Colonic mucosa (tissue), 4 donors: ENCODE data around the gene HNRNPUL1. TPM values are rescaled to one million over a fixed set of nuclear protein-coding genes. Genes with fewer than 3 reads are reported as not detected.
A peak's percentile ranks its signal among the peaks of the same experiment; 100 is the strongest.

ENCODE experiments used
- DNase-seq: peaks from one replicate; pipeline ENCODE4 v3.0.0-alpha.2; 2020
- H3K27ac ChIP-seq: fragments of 200-600 bp; one replicate; pipeline ENCODE4 v1.8.0; 2021
- H3K27me3 ChIP-seq: fragments of 200-600 bp; one replicate; pipeline ENCODE4 v1.8.0; 2021
- H3K36me3 ChIP-seq: fragments of 200-600 bp; one replicate; pipeline ENCODE4 v1.8.0; 2021
- H3K4me1 ChIP-seq: fragments of 200-600 bp; one replicate; pipeline ENCODE4 v1.8.0; 2021; ENCODE audit warnings: mild to moderate bottlenecking
- H3K4me3 ChIP-seq: fragments of 200-600 bp; one replicate; pipeline ENCODE4 v1.8.0; 2021
- H3K9ac ChIP-seq, 2 donors: one replicate each; pipeline ENCODE4 v1.7.0; 2013; ENCODE audit warnings: control low read depth in 2 of 2, low read depth in 2 of 2, low read length in 2 of 2
- H3K9me3 ChIP-seq: fragments of 200-600 bp; one replicate; pipeline ENCODE4 v1.8.0; 2021
- CTCF ChIP-seq: fragments of 200-600 bp; IDR thresholded peaks from one replicate; pipeline ENCODE4 v1.8.0; 2022; ENCODE audit warnings: antibody characterized with exemption, mild to moderate bottlenecking
- intact Hi-C: fragments of 100-400 bp; cut with DNase I; formaldehyde crosslinking; loops from one replicate; pipeline ENCODE4 v1.14.1; 2022
- total RNA-seq, 2 donors: library from RNA; stranded (reverse); fragmentation: NEBNext Ultra II Directional in 1 of 2; extraction: Animal tissue kit (Norgen Biotek cat#: 25700) in 1 of 2; gene quantifications; one replicate each; pipeline ENCODE4 v1.2.1, GENCODE V29; 2021
- donor health status: healthy.
- donor health status: DM: no; HTN: no; CAD: no.
- donor health status: DM: no; HTN: no; CAD: no.

The HNRNPUL1 gene
- total RNA-seq, 2 donors from 2014 or later = 179 to 233 TPM

DNA sequence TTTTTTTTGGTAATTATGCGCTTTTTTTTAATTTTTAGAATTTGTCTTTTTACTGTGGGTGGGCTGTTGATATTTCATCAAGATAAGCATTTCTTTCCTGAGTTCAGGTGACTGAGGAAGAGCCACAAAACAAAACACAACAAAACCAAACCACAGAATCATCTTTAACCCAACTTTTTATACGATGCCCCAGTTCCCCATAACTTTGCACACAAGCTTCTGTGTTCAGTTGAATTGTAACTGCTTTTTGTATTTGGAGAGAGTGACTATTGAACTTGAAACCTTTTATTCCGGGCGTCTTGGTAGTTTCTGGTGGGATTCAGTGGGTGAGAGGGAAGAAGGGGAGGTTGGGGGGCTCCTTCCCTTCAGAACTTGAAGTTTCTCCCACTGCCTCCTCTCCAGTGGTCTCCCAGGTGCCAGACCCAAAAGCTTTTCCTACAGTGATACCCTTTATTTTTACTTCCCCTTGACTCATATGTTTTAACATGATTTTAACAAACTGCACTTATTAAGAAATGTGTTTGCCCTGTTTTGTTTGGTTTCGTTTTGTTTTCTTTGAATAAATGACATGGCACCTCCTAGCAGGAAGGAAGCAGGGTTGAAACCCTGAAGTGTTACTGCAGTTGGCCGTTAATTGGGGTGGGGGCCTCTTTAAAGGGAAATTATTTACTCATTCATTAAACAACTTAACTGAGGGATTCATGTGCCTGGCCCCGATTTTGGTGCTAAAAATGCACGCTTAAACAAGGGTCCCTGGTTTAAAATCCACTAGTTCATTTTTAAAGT is 43.1 kb downstream of the HNRNPUL1 start:
- H3K9me3 ChIP-seq = no peaks in the 10 kb centered on the region
- H3K4me1 ChIP-seq = peaks cover 17% of the 10 kb centered on the region
- peak overlapping the region; percentile 87 for H3K27ac ChIP-seq
- H3K4me3 ChIP-seq = no peak overlapping the region
- peak overlapping the region in 1 of 2 donors; percentile 98 for H3K9ac ChIP-seq
- TF ChIP-seq CTCF = no peak
- no peak for DNase-seq
- intact Hi-C loops = loop anchor here (5.0 kb wide), 2 partner anchors 40 to 100 kb away; no protein-coding TSS in a partner anchor
- H3K36me3 ChIP-seq = peaks cover 10% of the 10 kb centered on the region
- no peaks in the 10 kb centered on the region for H3K27me3 ChIP-seq

GRCh38 chr19:41307954-41308449 is 43.8 kb downstream of the HNRNPUL1 start:
- Histone ChIP-seq H3K27me3 (no peaks in the 10 kb centered on the region), H3K9ac (peak overlapping the region; percentile 64 to 98), H3K9me3 (no peaks in the 10 kb centered on the region), H3K4me1 (peaks cover 17% of the 10 kb centered on the region), H3K36me3 (peaks cover 10% of the 10 kb centered on the region), H3K4me3 (no peak overlapping the region), H3K27ac (peak overlapping the region; percentile 87)
- no peak for DNase-seq
- intact Hi-C loops = loop anchor here (5.0 kb wide), 2 partner anchors 41 to 101 kb away; no protein-coding TSS in a partner anchor
- no peak for TF ChIP-seq CTCF

GRCh38 chr19:41308450-41309179 is 44.4 kb downstream of the HNRNPUL1 start:
- peak overlapping the region; percentile 47 for H3K4me3 ChIP-seq
- DNase-seq = peak; percentile 98
- H3K9ac ChIP-seq = peak overlapping the region; percentile 93 to 98
- peaks cover 17% of the 10 kb centered on the region for H3K4me1 ChIP-seq
- H3K9me3 ChIP-seq = no peaks in the 10 kb centered on the region
- peak; percentile 94 for TF ChIP-seq CTCF
- no peaks in the 10 kb centered on the region for H3K27me3 ChIP-seq
- H3K36me3 ChIP-seq = peaks cover 10% of the 10 kb centered on the region
- intact Hi-C loops = loop anchor here (5.0 kb wide), 2 partner anchors 41 to 101 kb away; no protein-coding TSS in a partner anchor
- peak overlapping the region; percentile 87 for H3K27ac ChIP-seq

GRCh38 chr19:41309180-41310032 is 45.2 kb downstream of the HNRNPUL1 start:
- intact Hi-C loops = loop anchor here (5.0 kb wide), 2 partner anchors 42 to 102 kb away; no protein-coding TSS in a partner anchor
- H3K36me3 ChIP-seq = peaks cover 9% of the 10 kb centered on the region
- H3K27me3 ChIP-seq = no peaks in the 10 kb centered on the region
- TF ChIP-seq CTCF = no peak
- H3K9me3 ChIP-seq = no peaks in the 10 kb centered on the region
- no peak for DNase-seq
- peak overlapping the region; percentile 93 to 98 for H3K9ac ChIP-seq
- peaks cover 17% of the 10 kb centered on the region for H3K4me1 ChIP-seq
- peak overlapping the region; percentile 87 for H3K27ac ChIP-seq
- H3K4me3 ChIP-seq = peak overlapping the region; percentile 47
